ENCODE data around the gene UBAC2. TPM values are rescaled to one million over a fixed set of nuclear protein-coding genes. Genes with fewer than 3 reads are reported as not detected.

Gene UBAC2
- total RNA-seq, 2 experiments from 2014 or later, result 26.8 to 28.5 TPM

DNA sequence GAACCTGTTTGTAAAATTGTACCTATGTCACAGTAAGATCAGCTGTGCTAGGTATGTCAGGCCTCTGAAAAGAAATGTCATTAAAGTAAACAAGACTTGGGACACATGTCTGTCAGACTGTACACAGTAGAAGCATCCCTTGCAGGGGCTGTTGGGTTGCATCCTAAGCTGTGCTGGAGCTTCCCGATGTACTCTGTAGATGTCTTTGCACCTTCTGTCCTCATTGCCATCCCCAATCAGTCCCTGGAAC is 155.3 kb downstream of the UBAC2 start:
- H3K27ac ChIP-seq (ENCODE audit: low read depth, low read length, poor library complexity, severe bottlenecking), result no peak overlapping the region
- peaks cover 12% of the 10 kb centered on the region for H3K4me1 ChIP-seq (ENCODE audit: insufficient read depth, low read length, poor library complexity, severe bottlenecking)
- intact Hi-C loops (cut with micrococcal nuclease; ENCODE audit: unreplicated experiment), result no loop called here
- H3K36me3 ChIP-seq (ENCODE audit: insufficient read depth, low read length), result peaks cover 20% of the 10 kb centered on the region; the same call in 1 of the 2 replicates
- CTCF ChIA-PET (ENCODE audit: unreplicated experiment), result no interaction called here
- no peak overlapping the region for H3K4me3 ChIP-seq (ENCODE audit: low read depth, low read length, poor library complexity, severe bottlenecking)
- no peaks in the 10 kb centered on the region for H4K20me1 ChIP-seq (ENCODE audit: insufficient read depth, low read length)
- peak overlapping the region; percentile 61 for H3K4me2 ChIP-seq (ENCODE audit: low read length)
- no TSS peak for BruUV-seq (replicated peaks)
- H2AFZ ChIP-seq (ENCODE audit: low read length), result no peak overlapping the region
- DNase-seq (ENCODE audit: low spot score), result no peak
- H3K9me2 ChIP-seq (ENCODE audit: insufficient read depth, low read length), result no peaks in the 10 kb centered on the region
- no peak for TF ChIP-seq EZH2phosphoT487 (IDR thresholded peaks at IDR 0.05; ENCODE audit: borderline replicate concordance, low read depth, low read length)
- TF ChIP-seq, protein P1, sequence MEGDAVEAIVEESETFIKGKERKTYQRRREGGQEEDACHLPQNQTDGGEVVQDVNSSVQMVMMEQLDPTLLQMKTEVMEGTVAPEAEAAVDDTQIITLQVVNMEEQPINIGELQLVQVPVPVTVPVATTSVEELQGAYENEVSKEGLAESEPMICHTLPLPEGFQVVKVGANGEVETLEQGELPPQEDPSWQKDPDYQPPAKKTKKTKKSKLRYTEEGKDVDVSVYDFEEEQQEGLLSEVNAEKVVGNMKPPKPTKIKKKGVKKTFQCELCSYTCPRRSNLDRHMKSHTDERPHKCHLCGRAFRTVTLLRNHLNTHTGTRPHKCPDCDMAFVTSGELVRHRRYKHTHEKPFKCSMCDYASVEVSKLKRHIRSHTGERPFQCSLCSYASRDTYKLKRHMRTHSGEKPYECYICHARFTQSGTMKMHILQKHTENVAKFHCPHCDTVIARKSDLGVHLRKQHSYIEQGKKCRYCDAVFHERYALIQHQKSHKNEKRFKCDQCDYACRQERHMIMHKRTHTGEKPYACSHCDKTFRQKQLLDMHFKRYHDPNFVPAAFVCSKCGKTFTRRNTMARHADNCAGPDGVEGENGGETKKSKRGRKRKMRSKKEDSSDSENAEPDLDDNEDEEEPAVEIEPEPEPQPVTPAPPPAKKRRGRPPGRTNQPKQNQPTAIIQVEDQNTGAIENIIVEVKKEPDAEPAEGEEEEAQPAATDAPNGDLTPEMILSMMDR (conservative IDR thresholded peaks at IDR 0.05; ENCODE audit: low read length), result no peak
- no peaks in the 10 kb centered on the region for H3K79me2 ChIP-seq (ENCODE audit: insufficient read depth, low read depth, low read length)
- POLR2A ChIA-PET, result no interaction called here
- no peaks in the 10 kb centered on the region for H3K9me3 ChIP-seq (ENCODE audit: low read length)

DNA sequence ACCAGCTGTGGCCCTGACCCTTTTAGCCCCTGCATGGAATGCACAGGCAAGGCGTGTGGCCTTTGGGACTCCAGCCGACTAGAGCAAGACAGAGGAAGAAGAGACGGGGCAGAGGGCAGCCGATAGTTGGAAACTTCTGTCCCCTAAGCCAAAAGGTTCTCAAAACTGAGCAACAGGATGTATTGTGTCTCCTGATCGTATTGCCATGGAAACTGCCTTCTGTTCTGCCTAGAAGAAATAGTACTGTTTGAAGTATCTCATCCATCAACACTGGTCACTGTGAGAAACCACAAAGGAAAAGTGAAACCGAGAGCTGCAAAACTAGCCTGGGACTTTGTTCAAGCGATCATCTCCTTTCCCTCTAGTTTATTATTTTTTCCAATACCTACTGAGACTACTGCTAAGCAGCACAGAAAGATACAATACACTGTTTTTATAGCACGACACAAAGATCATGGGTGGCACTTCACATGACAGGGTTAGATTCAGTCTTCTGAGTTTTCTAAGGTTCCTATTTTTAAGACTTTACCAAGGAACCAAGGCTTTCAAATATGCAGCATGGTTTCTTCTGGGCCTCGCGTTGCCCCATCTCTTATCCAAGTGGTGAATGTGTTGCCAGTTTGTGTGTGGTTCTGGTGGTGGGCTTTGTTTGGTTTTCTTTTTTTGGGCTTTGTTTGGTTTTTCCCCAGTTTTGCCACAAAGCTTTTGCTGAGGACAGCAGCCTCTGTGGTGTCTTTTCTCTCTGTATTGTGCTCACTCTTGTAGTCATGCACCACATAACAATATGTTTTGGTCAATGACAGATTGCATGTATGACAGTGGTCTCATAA is 155.8 kb downstream of the UBAC2 start:
- Histone ChIP-seq H3K27ac (ENCODE audit: low read depth, low read length, poor library complexity, severe bottlenecking) (no peak overlapping the region), H3K4me1 (ENCODE audit: insufficient read depth, low read length, poor library complexity, severe bottlenecking) (peaks cover 12% of the 10 kb centered on the region), H3K79me2 (ENCODE audit: insufficient read depth, low read depth, low read length) (no peaks in the 10 kb centered on the region), H2AFZ (ENCODE audit: low read length) (no peak overlapping the region), H3K4me3 (ENCODE audit: low read depth, low read length, poor library complexity, severe bottlenecking) (no peak overlapping the region), H3K9me3 (ENCODE audit: low read length) (no peaks in the 10 kb centered on the region), H4K20me1 (ENCODE audit: insufficient read depth, low read length) (no peaks in the 10 kb centered on the region), H3K4me2 (ENCODE audit: low read length) (peak overlapping the region; percentile 61), H3K9me2 (ENCODE audit: insufficient read depth, low read length) (no peaks in the 10 kb centered on the region), H3K36me3 (ENCODE audit: insufficient read depth, low read length) (peaks cover 20% of the 10 kb centered on the region)
- intact Hi-C loops (cut with micrococcal nuclease; ENCODE audit: unreplicated experiment), result no loop called here
- peak; percentile 38 for DNase-seq (ENCODE audit: low spot score)
- TF ChIP-seq, protein P1 (conservative IDR thresholded peaks at IDR 0.05; ENCODE audit: low read length), result no peak
- no peak for TF ChIP-seq EZH2phosphoT487 (IDR thresholded peaks at IDR 0.05; ENCODE audit: borderline replicate concordance, low read depth, low read length)
- ChIA-PET POLR2A (no interaction called here), CTCF (ENCODE audit: unreplicated experiment) (no interaction called here)
- no TSS peak for BruUV-seq (replicated peaks)

DNA sequence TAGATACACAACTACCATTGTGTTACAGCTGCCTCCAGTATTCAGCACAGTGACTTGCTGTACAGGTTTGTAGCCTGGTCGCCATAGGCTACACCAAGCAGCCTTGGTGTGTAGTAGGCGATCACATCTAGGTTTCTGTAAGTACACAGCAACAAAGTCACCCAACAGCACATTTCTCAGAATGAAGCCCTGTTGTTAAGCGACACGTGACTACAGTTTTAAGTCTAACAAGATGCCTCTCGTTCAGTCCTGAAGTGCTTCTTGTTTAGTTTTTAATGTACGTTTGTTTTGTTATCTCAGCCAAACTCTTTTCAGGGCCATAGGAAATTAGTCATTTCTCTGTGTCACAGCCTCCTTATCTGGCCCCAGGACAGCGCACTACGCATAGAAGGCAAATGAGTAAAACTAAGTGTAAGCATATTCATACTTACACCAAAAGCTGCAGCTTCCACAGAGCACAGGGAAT is 156.5 kb downstream of the UBAC2 start:
- no peaks in the 10 kb centered on the region for H3K9me3 ChIP-seq (ENCODE audit: low read length)
- no peak for DNase-seq (ENCODE audit: low spot score)
- intact Hi-C loops (cut with micrococcal nuclease; ENCODE audit: unreplicated experiment), result no loop called here
- no peaks in the 10 kb centered on the region for H3K79me2 ChIP-seq (ENCODE audit: insufficient read depth, low read depth, low read length)
- POLR2A ChIA-PET, result no interaction called here
- CTCF ChIA-PET (ENCODE audit: unreplicated experiment), result no interaction called here
- TF ChIP-seq EZH2phosphoT487 (IDR thresholded peaks at IDR 0.05; ENCODE audit: borderline replicate concordance, low read depth, low read length), result no peak
- TF ChIP-seq, protein P1 (conservative IDR thresholded peaks at IDR 0.05; ENCODE audit: low read length), result no peak
- no peak overlapping the region for H3K4me3 ChIP-seq (ENCODE audit: low read depth, low read length, poor library complexity, severe bottlenecking)
- no peaks in the 10 kb centered on the region for H3K9me2 ChIP-seq (ENCODE audit: insufficient read depth, low read length)
- H4K20me1 ChIP-seq (ENCODE audit: insufficient read depth, low read length), result no peaks in the 10 kb centered on the region
- no peak overlapping the region for H3K27ac ChIP-seq (ENCODE audit: low read depth, low read length, poor library complexity, severe bottlenecking)
- no peak overlapping the region for H3K4me2 ChIP-seq (ENCODE audit: low read length)
- H2AFZ ChIP-seq (ENCODE audit: low read length), result no peak overlapping the region
- peaks cover 12% of the 10 kb centered on the region for H3K4me1 ChIP-seq (ENCODE audit: insufficient read depth, low read length, poor library complexity, severe bottlenecking)
- peaks cover 20% of the 10 kb centered on the region for H3K36me3 ChIP-seq (ENCODE audit: insufficient read depth, low read length)
- no TSS peak for BruUV-seq (replicated peaks)

Measured in OCI-LY7 (cell line).